Jurkat, Clone E6-1 (cell line): ENCODE data around the gene FSTL1.

Source experiments
- DNase-seq: peaks from one replicate; pipeline ENCODE4 v3.0.0-alpha.2; 2011; ENCODE audit warnings: low read depth, low spot score
- H3K4me3 ChIP-seq: 2 replicates; pipeline ENCODE4 v1.5.1; 2011; ENCODE audit warnings: mild to moderate bottlenecking, low read length, control low read depth, moderate library complexity

Gene FSTL1

GRCh38 chr3:120423432-120423831 lies 27.4 kb downstream of the FSTL1 start:
- DNase-seq, result no peak
- no peak overlapping the region for H3K4me3 ChIP-seq

GRCh38 chr3:120421926-120422325 lies 28.9 kb downstream of the FSTL1 start:
- H3K4me3 ChIP-seq, result no peak overlapping the region
- DNase-seq, result no peak

GRCh38 chr3:120420928-120421551 lies 29.8 kb downstream of the FSTL1 start:
- DNase-seq, result no peak
- H3K4me3 ChIP-seq, result no peak overlapping the region

- no peak overlapping the region for H3K4me3 ChIP-seq
- no peak for DNase-seq
Measured at GRCh38 chr3:120420360-120420759, 30.4 kb downstream of the FSTL1 start.

- no peak for DNase-seq
Measured at GRCh38 chr3:120419797-120420196, 31.0 kb downstream of the FSTL1 start.

GRCh38 chr3:120418866-120419490 lies 31.8 kb downstream of the FSTL1 start:
- DNase-seq, result peak; percentile 66

More at GRCh38 chr3:120419797-120420196, 31.0 kb downstream of the FSTL1 start:
- no peak overlapping the region for H3K4me3 ChIP-seq

GRCh38 chr3:120418446-120418845 lies 32.3 kb downstream of the FSTL1 start:
- H3K4me3 ChIP-seq, result no peak overlapping the region
- no peak for DNase-seq

More at GRCh38 chr3:120418866-120419490, 31.8 kb downstream of the FSTL1 start:
- H3K4me3 ChIP-seq, result no peak overlapping the region

- DNase-seq, result peak; percentile 95
- peak overlapping the region; percentile 58 for H3K4me3 ChIP-seq
Measured at GRCh38 chr3:120417272-120417911, 33.4 kb downstream of the FSTL1 start.

GRCh38 chr3:120416868-120417267 lies 33.9 kb downstream of the FSTL1 start:
- no peak for DNase-seq

GRCh38 chr3:120415756-120416155 lies 35.0 kb downstream of the FSTL1 start:
- no peak overlapping the region for H3K4me3 ChIP-seq
- DNase-seq, result no peak

More at GRCh38 chr3:120416868-120417267, 33.9 kb downstream of the FSTL1 start:
- peak overlapping the region; percentile 58 for H3K4me3 ChIP-seq

GRCh38 chr3:120410541-120410940 lies 40.3 kb downstream of the FSTL1 start:
- DNase-seq, result no peak
- no peak overlapping the region for H3K4me3 ChIP-seq

GRCh38 chr3:120410116-120410515 lies 40.7 kb downstream of the FSTL1 start:
- no peak for DNase-seq
- no peak overlapping the region for H3K4me3 ChIP-seq

GRCh38 chr3:120407508-120408287 lies 43.1 kb downstream of the FSTL1 start:
- peak; percentile 33 for DNase-seq
- H3K4me3 ChIP-seq, result no peak overlapping the region

GRCh38 chr3:120404876-120405275 lies 45.9 kb downstream of the FSTL1 start:
- no peak for DNase-seq
- H3K4me3 ChIP-seq, result no peak overlapping the region

- no peak for DNase-seq
- no peak overlapping the region for H3K4me3 ChIP-seq
Measured at GRCh38 chr3:120402257-120402656, 48.5 kb downstream of the FSTL1 start.

- no peak for DNase-seq
Measured at GRCh38 chr3:120399372-120399771, 51.4 kb downstream of the FSTL1 start.

GRCh38 chr3:120396469-120396868 lies 54.3 kb downstream of the FSTL1 start:
- no peak for DNase-seq
- H3K4me3 ChIP-seq, result no peak overlapping the region

More at GRCh38 chr3:120399372-120399771, 51.4 kb downstream of the FSTL1 start:
- H3K4me3 ChIP-seq, result no peak overlapping the region

- no peak overlapping the region for H3K4me3 ChIP-seq
- no peak for DNase-seq
Measured at GRCh38 chr3:120394347-120394746, 56.4 kb downstream of the FSTL1 start.

GRCh38 chr3:120393761-120394160 lies 57.0 kb downstream of the FSTL1 start:
- no peak for DNase-seq
- no peak overlapping the region for H3K4me3 ChIP-seq

GRCh38 chr3:120393243-120393642 lies 57.5 kb downstream of the FSTL1 start:
- H3K4me3 ChIP-seq, result no peak overlapping the region
- no peak for DNase-seq
